CD4-positive, alpha-beta T cell treated with Interferon gamma for 1 hour (primary cell): ENCODE data around the gene RFX2.
"Not testable (repeated sequence)": the region's sequence is repeated elsewhere in the genome, so short reads cannot be mapped to it uniquely, and the experiment has no call there.

ENCODE experiments used
- DNase-seq: peaks from one replicate; pipeline ENCODE4 v3.0.0-alpha.2; 2020

Gene RFX2

DNA sequence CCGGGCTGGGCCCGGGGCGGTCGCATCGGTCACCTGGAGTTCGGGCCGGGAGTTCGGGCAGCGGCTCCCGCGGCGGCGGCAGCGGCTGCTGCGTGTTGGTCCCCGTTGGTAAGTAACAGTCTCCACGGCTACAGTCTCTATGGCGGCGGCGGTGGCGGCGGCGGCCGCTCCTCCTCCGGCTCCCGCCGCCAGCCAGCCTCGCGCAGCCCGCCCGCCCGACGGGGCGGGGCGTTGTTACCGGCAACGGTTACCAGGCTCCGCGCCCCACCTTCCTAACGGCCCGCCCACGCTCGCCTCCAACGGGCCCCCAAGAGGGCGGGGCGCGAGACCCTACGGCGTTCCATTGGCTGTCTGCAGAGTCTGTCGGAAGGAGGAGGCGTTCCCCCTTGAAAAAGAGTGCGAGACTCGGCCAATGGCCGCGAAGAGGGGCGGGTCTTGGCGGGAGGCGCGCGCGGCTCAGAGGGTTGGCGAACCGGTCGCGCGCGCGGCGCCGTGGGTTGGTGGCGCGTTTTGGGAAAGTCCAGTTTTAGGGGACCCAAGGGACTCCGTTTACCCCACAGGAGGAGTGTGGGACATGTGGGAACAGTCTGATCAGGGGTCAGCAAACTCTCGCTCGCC, at the start of gene RFX2:
Gene RFX2, minus strand, starts transcription at position 141 of the 618 bp plus-strand sequence. CDS start 63,004 bp downstream, outside the sequence.
- DNase-seq, result peak; percentile 99

- DNase-seq, result no peak
Measured at GRCh38 chr19:6156033-6156432, 45.7 kb upstream of the RFX2 start.

DNA sequence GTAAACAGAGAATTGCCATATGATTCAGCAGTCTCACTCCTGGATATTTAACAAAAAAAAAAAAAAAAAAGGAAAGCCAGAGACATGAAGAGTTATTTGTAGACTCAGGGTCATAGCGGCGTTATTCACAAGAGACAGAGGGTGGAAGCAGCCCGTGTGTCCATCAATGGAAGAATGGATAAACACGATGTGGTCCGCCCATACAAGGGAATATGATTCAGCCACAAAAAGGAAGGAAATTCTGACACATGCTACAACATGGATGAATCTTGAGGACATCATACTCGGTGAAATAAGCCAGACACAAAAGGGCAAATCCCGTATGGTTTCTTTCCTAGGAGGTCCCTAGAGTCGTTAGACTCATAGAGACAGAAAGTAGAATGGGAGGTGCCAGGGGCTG, 40.0 kb upstream of the RFX2 start:
- no peak for DNase-seq

DNA sequence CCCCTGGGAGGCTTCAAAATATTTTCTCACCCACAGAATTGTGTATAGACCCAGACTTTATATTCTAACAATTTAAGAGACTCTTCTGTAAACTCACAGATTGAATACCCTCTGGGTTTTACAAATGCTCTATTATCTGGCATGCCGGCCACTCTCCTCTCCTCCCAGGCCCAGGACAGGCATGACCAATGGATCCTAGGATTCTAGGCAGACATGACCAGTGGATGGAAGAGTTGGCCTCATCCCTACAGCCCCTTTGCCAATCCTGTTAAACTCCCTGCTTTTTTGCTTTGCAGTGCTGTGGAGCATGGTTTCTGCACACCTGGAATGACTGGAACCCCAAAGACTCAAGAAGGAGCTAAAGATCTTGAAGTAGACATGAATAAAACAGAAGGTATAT, 30.9 kb upstream of the RFX2 start:
- DNase-seq, result no peak

GRCh38 chr19:6138511-6138910, 28.2 kb upstream of the RFX2 start:
- no peak for DNase-seq

GRCh38 chr19:6138066-6138465, 27.8 kb upstream of the RFX2 start:
- no peak for DNase-seq

- DNase-seq, result no peak
Measured at GRCh38 chr19:6133231-6133630, 22.9 kb upstream of the RFX2 start.

GRCh38 chr19:6132482-6132881, 22.2 kb upstream of the RFX2 start:
- no peak for DNase-seq

- no peak for DNase-seq
Measured at GRCh38 chr19:6127716-6128335, 17.5 kb upstream of the RFX2 start.

- no peak for DNase-seq
Measured at GRCh38 chr19:6126335-6126974, 16.2 kb upstream of the RFX2 start.

- DNase-seq, result peak; percentile 65
Measured at GRCh38 chr19:6125571-6125989, 15.3 kb upstream of the RFX2 start.

- no peak for DNase-seq
Measured at GRCh38 chr19:6119031-6119430, 8.7 kb upstream of the RFX2 start.

- DNase-seq, result no peak
Measured at GRCh38 chr19:6118043-6118442, 7.7 kb upstream of the RFX2 start.

- DNase-seq, result no peak
Measured at GRCh38 chr19:6117534-6117933, 7.2 kb upstream of the RFX2 start.

- DNase-seq, result no peak
Measured at GRCh38 chr19:6116749-6117430, 6.6 kb upstream of the RFX2 start.

- DNase-seq, result no peak
Measured at GRCh38 chr19:6115992-6116391, 5.7 kb upstream of the RFX2 start.

DNA sequence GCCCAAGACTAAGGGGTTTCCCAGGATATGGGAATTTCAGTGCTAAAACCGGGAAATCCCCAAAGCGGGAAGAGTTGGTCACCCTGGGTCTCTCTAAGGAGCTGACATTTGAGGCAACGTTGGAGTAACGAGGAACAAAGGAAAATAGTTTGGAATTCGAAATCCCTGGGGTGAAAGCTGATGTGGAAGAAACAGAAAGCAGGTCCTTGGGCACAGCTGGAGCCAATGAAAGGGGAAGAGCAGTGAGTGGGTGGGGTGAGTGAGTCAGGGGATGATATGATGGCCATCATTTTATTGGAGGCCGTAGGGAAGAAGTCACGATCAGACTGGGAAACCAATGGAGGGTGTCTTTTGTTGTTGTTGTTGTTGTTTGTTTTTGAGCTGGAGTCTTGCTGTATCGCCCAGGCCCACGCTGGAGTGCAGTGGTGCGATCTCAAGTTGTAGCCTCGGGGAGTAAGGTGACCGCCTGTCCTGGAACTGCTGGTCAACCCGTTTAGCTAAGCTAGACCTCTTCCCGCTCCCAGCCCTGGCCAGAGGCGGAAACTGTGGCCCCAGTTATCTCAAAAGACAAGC, 3.4 kb upstream of the RFX2 start:
- no peak for DNase-seq

DNA sequence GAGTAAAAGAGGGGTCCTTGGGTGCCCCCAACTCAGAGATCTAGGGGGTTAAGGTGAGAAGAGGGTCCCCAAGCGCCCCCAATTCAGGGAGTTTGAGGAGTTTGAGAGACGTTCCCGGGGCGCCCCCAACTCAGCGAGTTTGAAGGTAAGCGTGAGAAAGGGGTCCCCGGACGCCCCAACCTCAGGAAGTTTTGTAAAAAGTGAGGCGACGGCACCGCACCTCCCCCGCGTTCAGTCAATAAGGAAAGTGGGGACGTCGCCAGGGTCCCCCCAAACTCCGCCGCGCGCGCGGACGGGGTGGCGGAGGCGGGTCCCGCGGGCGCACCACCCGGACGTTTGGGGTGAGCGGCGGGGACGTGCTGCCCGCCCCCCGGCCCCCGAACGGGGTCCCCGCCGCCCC, 353 bp downstream of the RFX2 start:
- no peak for DNase-seq

- DNase-seq, result peak; percentile 66
Measured at GRCh38 chr19:6108721-6109633, 1.3 kb downstream of the RFX2 start.

DNA sequence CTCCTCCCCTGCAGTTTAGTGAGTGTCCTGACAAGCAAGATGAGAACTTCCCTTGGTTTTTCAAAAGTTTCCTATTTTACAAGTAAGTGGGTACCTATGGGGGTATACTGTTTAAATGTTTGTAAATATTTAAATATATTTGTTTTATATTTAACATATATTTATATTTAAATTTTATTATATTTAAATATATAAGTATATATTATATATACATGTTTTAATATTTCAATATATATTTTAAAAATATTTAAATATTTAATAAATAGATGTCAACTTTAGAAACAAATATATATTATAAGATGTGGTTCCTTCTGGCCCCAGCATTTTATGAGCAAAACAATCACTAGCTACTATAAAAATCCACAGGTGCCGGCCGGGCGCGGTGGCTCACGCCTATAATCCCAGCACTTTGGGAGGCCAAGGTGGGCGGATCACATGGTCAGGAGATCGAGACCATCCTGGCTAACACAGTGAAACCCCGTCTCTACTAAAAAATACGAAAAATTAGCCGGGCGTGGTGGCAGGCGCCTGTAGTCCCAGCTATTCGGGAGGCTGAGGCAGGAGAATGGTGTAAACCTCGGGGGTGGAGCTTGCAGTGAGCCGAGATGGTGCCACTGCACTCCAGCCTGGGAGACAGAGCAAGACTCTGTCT, 3.5 kb downstream of the RFX2 start:
- not testable (repeated sequence) for DNase-seq

- DNase-seq, result no peak
Measured at GRCh38 chr19:6105444-6105843, 4.9 kb downstream of the RFX2 start.

DNA sequence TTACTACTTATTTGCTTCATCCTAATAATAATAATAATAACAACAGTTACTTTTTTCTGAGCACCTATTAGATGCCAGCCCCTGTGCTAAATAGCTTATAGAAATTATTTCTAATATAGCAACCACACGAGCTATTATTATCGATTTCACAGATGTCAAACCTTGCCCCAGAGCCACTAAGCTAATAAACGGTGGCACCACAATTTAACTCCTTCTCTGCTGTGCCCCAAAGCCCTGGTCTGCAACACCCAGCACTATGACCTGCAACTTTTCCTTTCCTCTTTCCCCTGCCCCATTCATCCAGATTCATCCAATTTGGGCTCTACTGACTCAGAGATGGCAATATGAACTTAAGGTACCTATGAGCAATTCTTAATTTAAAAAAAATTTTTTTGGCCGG, 6.4 kb downstream of the RFX2 start:
- DNase-seq, result no peak
